ENCODE results near the gene LRP1B. TPM values are rescaled to one million over a fixed set of nuclear protein-coding genes. Genes with fewer than 3 reads are reported as not detected.

Gene LRP1B
- polyA plus RNA-seq, 1 of the 3 experiments (the other 2 are of a cell fraction): 0.28 TPM

DNA sequence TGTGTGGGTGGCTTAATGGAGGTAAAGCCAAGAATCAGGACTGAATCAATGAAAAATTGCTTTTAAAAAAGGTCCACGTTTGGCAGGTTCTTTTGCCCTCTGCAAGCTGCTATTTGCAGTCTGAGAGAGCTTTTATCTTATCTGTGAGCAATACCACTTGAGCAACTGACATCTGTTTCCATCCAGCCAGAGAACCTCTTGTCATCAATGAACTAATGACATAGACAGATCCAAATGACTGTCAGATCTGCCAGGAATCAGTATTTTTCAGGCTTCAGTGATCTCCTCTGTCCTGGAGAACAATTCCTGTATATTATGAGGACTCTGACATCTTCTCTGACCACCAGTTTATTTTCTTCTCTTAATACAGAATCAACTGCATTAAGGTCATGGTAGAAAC is 608.1 kb downstream of the LRP1B start (continued):
- TF ChIP-seq IRF3 (IDR thresholded peaks at IDR 0.05; ENCODE audit: low read depth, low read length) (no peak), ZBTB33 (IDR thresholded peaks at IDR 0.05; ENCODE audit: borderline replicate concordance, low read depth) (no peak), EZH2phosphoT487 (IDR thresholded peaks at IDR 0.05; ENCODE audit: borderline replicate concordance, low read depth) (no peak)

DNA sequence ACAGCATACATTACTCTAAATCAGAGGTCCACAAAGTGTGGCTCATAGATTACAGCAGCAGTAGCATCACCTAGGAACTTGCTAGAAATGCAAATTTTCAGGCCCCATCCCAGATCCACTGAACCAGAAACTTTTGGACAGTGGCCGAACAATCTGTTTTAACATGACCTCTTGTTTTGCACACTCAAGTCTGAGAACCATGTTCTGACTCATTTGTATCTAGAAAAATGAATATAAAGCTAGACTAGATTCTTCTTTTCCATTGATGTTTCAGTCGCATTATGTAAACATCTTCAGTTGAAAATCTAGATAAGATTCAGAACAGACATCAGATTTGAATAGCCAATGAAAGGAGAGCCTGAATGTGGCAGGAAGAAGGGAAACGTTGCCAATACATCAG is 608.8 kb downstream of the LRP1B start:
- ChIA-PET POLR2A (no interaction called here), CTCF (no interaction called here)
- TF ChIP-seq TAF1 (IDR thresholded peaks at IDR 0.05; ENCODE audit: borderline replicate concordance, low read depth, low read length) (no peak), USF2 (IDR thresholded peaks at IDR 0.05; ENCODE audit: borderline replicate concordance, low read depth, low read length) (no peak), FOXJ3 (CRISPR knock-in tag; IDR thresholded peaks at IDR 0.05) (no peak), SMC3 (IDR thresholded peaks at IDR 0.05; ENCODE audit: low read depth, low read length) (no peak), RXRA (IDR thresholded peaks at IDR 0.05; ENCODE audit: borderline replicate concordance, low read depth) (no peak), RAD21 (IDR thresholded peaks at IDR 0.05; ENCODE audit: low read length) (no peak), EZH2phosphoT487 (IDR thresholded peaks at IDR 0.05; ENCODE audit: borderline replicate concordance, low read depth) (no peak), SIN3A (IDR thresholded peaks at IDR 0.05; ENCODE audit: borderline replicate concordance, low read depth, low read length) (no peak), TEAD4 (IDR thresholded peaks at IDR 0.05; ENCODE audit: borderline replicate concordance, insufficient read depth) (no peak), JUND (IDR thresholded peaks at IDR 0.05) (no peak), NFIC (IDR thresholded peaks at IDR 0.05; ENCODE audit: borderline replicate concordance) (no peak), MAX (IDR thresholded peaks at IDR 0.05; ENCODE audit: low read depth) (no peak), YY1 (IDR thresholded peaks at IDR 0.05; ENCODE audit: low read depth) (no peak), EP300 (IDR thresholded peaks at IDR 0.05; ENCODE audit: borderline replicate concordance in 1 of 2, low read depth in 1 of 2, low read length in 1 of 2) (no peak), PBX3 (IDR thresholded peaks at IDR 0.05) (no peak)
- Histone ChIP-seq H3K27ac (ENCODE audit: low read depth in 2 of 2, low read length in 1 of 2) (no peak overlapping the region; a peak in 1 of 4 replicates), H2AFZ (ENCODE audit: low read depth) (peak overlapping the region; percentile 52; the same call in 1 of the 2 replicates), H3K9me2 (no peaks in the 10 kb centered on the region), H3K4me3 (ENCODE audit: low read depth in 2 of 2, low read length in 1 of 2) (no peak overlapping the region), H3K9ac (no peak overlapping the region), H4K20me1 (ENCODE audit: insufficient read depth) (no peaks in the 10 kb centered on the region), H3K27me3 (ENCODE audit: insufficient read depth) (no peaks in the 10 kb centered on the region), H3F3A (replicated peaks; ENCODE audit: insufficient read depth) (no peaks in the 10 kb centered on the region), H3K36me3 (replicated peaks in 1 of 2; ENCODE audit: control insufficient read depth in 1 of 2, insufficient read depth in 2 of 2, low read length in 1 of 2) (no peaks in the 10 kb centered on the region), H3K9me3 (no peaks in the 10 kb centered on the region), H3K79me2 (ENCODE audit: insufficient read depth) (no peaks in the 10 kb centered on the region), H3K4me1 (ENCODE audit: control insufficient read depth in 1 of 2, insufficient read depth in 2 of 2, low read depth in 1 of 2, low read length in 1 of 2) (peaks cover 0 to 8% of the 10 kb centered on the region in 2 experiments; a peak in 2 of 4 replicates), H3K4me2 (no peak overlapping the region)
- 59% methylated on average over 3 of the region's 3 CpGs for WGBS (ENCODE audit: low lambda C conversion rate)
- no peak for DNase-seq
